Neural progenitor cell (in vitro differentiated cells): ENCODE measurements around the gene RIC3.

ENCODE experiments used
- CTCF ChIP-seq: fragments of 200-600 bp; sonication (generic); IDR thresholded peaks from 2 replicates; pipeline ENCODE4 v1.5.1; 2017; ENCODE audit warnings: antibody characterized with exemption, mild to moderate bottlenecking
- EZH2 ChIP-seq: fragments of 200-600 bp; sonication (generic); IDR thresholded peaks from 2 replicates; pipeline ENCODE4 v1.6.1; 2017; ENCODE audit warnings: antibody characterized with exemption, mild to moderate bottlenecking, moderate library complexity

GRCh38 chr11:8102965-8103364 lies 65.9 kb downstream of the RIC3 start:
- no peak for TF ChIP-seq CTCF
- TF ChIP-seq EZH2: no peak
